Activated CD4-positive, alpha-beta T cell treated with anti-CD3 and anti-CD28 coated beads, Interleukin-2, amount 50 U/mL, for 1 hour (primary cell): Measurements from ENCODE around the gene REX1BD.

Experiments
- DNase-seq: peaks from one replicate; pipeline ENCODE4 v3.0.0-alpha.2; 2020

The REX1BD gene

DNA sequence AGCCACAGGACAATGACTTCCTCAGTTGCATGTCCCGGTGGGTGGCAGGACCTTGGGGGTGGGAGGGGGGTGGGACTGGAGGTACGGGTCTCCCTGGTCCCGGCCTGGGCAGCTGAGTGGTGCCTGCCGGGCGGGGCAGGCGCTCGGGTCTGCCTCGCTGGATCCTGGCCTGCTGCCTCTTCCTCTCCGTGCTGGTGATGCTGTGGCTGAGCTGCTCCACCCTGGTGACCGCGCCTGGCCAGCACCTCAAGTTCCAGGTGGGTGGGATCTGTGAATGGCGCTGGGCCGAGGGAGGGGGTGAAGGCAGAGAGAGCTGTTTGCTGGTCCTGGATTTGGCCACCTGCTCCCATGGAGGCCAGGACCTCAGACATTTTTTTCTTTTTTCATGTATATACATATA, 29.6 kb downstream of the REX1BD start:
- DNase-seq, result no peak

DNA sequence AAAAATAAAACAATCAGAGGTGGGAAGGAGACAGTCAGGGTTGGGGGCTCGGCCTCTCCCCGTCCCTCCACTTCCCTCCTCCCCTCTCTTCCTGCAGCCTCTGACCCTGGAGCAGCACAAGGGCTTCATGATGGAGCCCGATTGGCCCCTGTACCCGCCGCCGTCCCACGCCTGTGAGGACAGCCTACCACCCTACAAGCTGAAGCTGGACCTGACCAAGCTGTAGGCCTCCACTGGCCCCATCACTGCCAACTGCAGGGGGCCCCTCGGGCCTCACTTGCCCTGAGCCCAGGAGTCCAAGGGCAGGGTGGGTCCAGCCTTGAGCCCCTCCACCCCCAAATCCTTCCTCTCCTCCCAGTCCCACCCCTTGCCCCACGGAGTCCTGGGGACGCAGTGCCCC, 31.7 kb downstream of the REX1BD start:
- DNase-seq, result no peak

- DNase-seq, result no peak
Observed at GRCh38 chr19:18620902-18621301, 32.3 kb downstream of the REX1BD start.

- DNase-seq, result no peak
Observed at GRCh38 chr19:18626906-18627305, 38.3 kb downstream of the REX1BD start.

- DNase-seq, result no peak
Observed at GRCh38 chr19:18629166-18630088, 40.8 kb downstream of the REX1BD start.

GRCh38 chr19:18633321-18633720, 44.7 kb downstream of the REX1BD start:
- no peak for DNase-seq

DNA sequence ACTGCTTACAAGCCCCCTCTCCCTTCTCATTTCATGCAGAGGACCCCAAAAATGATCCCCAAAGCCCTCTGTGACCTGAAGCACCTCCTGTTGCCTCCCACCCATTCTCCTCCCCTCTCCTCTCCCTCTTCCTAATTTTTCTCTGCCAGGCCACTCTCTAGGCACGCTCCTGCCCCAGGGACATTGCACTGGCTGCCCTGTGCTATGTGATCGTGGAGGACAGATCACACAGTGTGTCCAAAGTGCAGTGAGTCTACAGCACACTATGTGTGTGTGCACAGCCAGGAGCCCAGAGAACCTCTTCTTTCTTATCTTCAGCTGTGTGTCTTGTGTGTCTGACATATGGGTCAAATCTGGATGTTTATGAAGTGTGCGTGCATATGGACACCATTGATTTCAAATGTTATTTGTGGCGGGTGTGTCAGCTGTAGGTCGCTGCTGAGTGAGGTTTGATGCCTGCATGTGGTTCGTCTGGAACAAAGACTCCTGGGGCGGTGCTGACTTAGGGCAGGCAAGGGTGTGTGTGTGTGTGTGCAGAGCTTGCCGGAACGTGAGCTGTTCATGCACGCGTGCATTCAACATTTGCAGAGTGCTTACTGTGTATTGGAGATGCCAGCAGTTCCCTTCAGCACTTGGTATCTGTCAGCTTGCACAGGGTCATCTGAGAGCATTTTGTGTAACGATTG, 46.2 kb downstream of the REX1BD start:
- DNase-seq, result no peak

- no peak for DNase-seq
Observed at GRCh38 chr19:18635831-18636182, 47.2 kb downstream of the REX1BD start.

DNA sequence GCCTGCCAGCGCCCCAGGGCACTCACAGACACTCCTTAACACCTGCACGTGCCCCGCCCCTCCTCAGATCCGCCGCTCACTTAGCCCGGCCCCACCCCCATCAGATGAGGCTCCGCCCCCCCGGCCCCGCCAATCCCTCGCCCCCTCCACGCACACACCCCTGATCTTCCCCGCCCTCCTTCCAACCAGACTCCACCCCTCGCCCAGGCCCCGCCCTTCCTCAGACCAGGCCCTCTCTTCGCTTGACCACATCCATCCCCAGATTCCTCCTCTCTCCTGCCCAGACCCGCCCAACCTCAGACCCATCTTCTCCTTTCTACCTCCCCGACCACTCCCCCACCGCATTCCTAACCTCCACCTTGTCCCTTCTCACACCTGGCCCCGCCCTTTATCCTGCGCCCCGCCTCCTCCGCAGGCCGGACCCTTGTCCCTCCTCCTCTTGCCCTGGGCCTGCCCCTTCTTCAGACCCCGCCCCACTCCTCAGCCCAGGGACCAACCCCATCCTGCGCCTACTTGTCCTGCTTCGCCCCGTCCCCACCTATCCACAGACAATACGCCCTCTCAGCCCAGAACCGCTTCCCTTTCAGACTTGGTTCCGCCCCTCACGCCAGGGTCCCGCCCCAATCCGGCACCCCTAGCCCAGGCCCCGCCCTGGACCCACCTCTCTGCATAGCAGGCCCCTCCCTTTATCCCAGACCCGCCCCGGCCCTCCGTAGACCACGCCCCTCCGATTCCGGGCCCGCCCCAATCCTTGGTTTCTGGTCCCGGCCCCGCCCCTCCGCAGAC, 47.8 kb downstream of the REX1BD start:
- peak; percentile 100 for DNase-seq

DNA sequence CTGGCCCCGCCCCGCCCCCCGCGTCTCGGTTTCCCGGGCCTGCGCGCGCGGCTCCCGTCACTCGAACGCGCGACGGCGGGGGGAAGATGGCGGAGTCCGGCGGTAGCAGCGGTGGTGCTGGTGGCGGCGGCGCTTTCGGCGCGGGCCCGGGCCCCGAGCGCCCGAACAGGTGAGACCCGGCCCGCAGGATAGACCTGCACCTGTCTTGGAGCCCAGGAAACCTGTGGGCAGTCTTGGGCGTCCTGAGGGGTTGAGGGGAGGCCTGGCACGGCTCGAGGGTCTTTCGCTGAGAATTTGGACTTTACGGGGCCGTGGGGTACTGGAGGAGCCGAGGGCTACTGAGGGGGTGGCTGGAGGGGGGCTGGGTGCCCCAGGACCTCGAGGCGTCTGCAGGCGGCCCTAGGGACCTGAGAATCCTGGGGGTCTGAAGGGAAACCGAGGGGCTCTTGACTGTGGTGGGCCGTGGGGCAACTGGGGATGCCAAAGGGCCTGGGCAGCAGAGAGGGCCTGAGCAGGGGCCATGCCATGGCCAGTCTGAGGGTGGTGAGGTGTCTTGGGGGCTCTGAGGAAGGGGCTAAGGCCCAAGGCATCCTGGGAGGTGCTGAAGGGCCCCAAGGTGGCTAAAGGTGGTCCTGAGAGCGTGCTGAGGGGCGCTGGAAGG, 48.5 kb downstream of the REX1BD start, which contains the start of gene KLHL26:
Gene KLHL26, plus strand, starts transcription at position 60 of the 661 bp plus-strand sequence. Its CDS starts 27 bp downstream, at position 87.
- DNase-seq, result no peak

- no peak for DNase-seq
Observed at GRCh38 chr19:18637673-18638630, 49.4 kb downstream of the REX1BD start.

DNA sequence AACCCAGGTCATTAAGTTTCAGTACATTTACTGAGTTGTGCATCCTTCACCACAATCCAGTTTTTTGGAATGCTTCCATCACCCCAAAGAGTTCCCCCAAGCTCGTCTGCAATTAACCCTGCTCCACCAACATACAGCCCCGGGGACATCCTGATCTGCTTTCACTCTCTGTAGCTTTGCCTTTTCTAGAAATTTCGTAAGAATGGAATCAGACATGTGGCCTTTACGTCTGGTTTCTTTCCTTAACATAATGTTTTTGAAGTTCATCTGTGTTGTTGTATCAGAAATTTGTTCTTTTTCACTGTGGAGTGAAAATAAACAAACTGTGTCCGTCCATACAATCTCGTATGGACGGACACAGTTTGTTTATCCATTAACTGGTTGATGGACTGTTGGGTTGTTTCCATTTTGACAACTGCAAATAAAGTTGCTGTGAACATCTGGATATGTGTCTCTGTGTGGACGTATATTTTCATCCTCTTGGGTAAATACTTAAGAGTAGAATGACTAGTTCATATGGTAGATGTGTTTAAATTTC, 51.2 kb downstream of the REX1BD start:
- no peak for DNase-seq
